ENCODE results near the gene MPV17L2. TPM values are rescaled to one million over a fixed set of nuclear protein-coding genes. Genes with fewer than 3 reads are reported as not detected.

The MPV17L2 gene
- total and polyA plus RNA-seq, 2 of the 4 experiments (the other 2 are of a cell fraction), result 7.2 to 19.5 TPM

DNA sequence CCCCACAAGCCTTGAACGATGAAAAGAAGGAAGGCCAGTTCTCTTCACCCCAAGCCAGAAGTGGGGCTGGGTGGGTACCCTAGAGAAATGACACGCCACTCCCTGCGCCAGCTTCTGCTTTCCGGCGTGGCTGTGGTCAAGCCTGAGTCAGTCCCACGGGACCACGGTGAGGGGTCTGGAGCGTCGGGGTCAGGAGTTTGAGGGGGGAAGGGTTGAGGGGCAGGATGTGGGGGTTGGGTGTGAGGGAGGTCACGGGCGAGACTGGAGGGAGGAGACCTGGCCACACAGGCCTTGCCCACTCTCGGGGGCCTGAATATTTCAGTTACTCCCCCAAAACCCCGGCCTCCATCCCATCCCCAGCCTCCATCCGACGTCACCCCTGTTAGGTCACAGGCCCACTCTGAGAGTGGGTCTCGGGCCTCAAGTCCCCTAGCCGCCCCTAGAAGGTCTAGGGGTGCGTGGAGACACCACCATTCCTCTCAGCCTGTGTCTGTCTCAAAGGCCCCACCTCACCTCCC, 19.9 kb upstream of the MPV17L2 start:
- H3K23ac ChIP-seq (ENCODE audit: low read depth, low read length), result no peak overlapping the region
- no peak overlapping the region for H2AK9ac ChIP-seq (replicated peaks; ENCODE audit: low read depth, low read length, poor library complexity)
- ATAC-seq (ENCODE audit: low read depth), result peak; percentile 3; the same call in 1 of the 2 replicates
- H4K5ac ChIP-seq (ENCODE audit: low read depth, low read length), result peak overlapping the region; percentile 60; the same call in 1 of the 2 replicates
- H2BK15ac ChIP-seq (ENCODE audit: low read depth, low read length), result no peak overlapping the region; the same call in 2 of the 3 replicates
- H3K9ac ChIP-seq (ENCODE audit: low read depth, low read length), result no peak overlapping the region
- no peaks in the 10 kb centered on the region for H4K20me1 ChIP-seq (ENCODE audit: insufficient read depth, low read length)
- no peaks in the 10 kb centered on the region for H3K9me3 ChIP-seq (ENCODE audit: control insufficient read depth, insufficient read depth, low read length)
- H3K18ac ChIP-seq (ENCODE audit: low read depth, low read length), result no peak overlapping the region; the same call in 1 of the 2 replicates
- peak overlapping the region; percentile 25; the same call in 1 of the 2 replicates for H2AK5ac ChIP-seq (ENCODE audit: low read depth, low read length)
- BruUV-seq (replicated peaks), result no TSS peak
- in situ Hi-C loops (cut with MboI; ENCODE audit: low sequenced_read_pairs) (no loop called here), intact Hi-C loops (cut with micrococcal nuclease) (loop anchor here (5.0 kb wide), 2 partner anchors 79 to 166 kb away; partner anchors contain the start of gene ARRDC2), dilution Hi-C loops (cut with HindIII; ENCODE audit: low sequenced_read_pairs, unreplicated experiment) (no loop called here)
- H3K4me3 ChIP-seq (ENCODE audit: insufficient read depth, low read depth, low read length), result peak overlapping the region; percentile 85; the same call in 1 of the 2 replicates
- TF ChIP-seq NFE2L2 (IDR thresholded peaks at IDR 0.05; ENCODE audit: low read depth, low read length) (no peak), CEBPB (IDR thresholded peaks at IDR 0.05; ENCODE audit: low read depth, low read length) (no peak), RCOR1 (IDR thresholded peaks at IDR 0.05; ENCODE audit: insufficient replicate concordance, low read length) (no peak), RAD21 (IDR thresholded peaks at IDR 0.05; ENCODE audit: low read length) (no peak)
- peak overlapping the region; percentile 88 for H3K4me2 ChIP-seq (ENCODE audit: low read depth, low read length)
- H3K27ac ChIP-seq (ENCODE audit: insufficient read depth, low read length), result no peak overlapping the region
- H3K27me3 ChIP-seq (ENCODE audit: control insufficient read depth, insufficient read depth, low read length), result peaks cover 4% of the 10 kb centered on the region; the same call in 1 of the 2 replicates
- H2BK20ac ChIP-seq (ENCODE audit: low read depth, low read length), result no peak overlapping the region
- H4K91ac ChIP-seq (ENCODE audit: insufficient read depth, low read depth, low read length), result no peak overlapping the region
- peak overlapping the region; percentile 41; the same call in 1 of the 2 replicates for H3K4ac ChIP-seq (ENCODE audit: low read depth, low read length)
- H3K79me1 ChIP-seq (ENCODE audit: low read depth in 1 of 2, low read length in 2 of 2), result no peaks in the 10 kb centered on the region
- H3K14ac ChIP-seq (replicated peaks; ENCODE audit: low read depth, low read length), result no peak overlapping the region
- H3K4me1 ChIP-seq (ENCODE audit: control insufficient read depth, insufficient read depth, low read length), result peaks cover 3% of the 10 kb centered on the region; the same call in 1 of the 2 replicates
- peak overlapping the region; percentile 93 for H2AFZ ChIP-seq (replicated peaks; ENCODE audit: low read length, poor library complexity)
- DNase-seq, result no peak
- WGBS, 2 experiments (ENCODE audit: extremely low coverage in 2 of 2, insufficient read length in 1 of 2), result 100% methylated on average over 3 of the region's 18 CpGs; no CpG with 5 or more reads in 1 of the 2 experiments
- H2BK120ac ChIP-seq (ENCODE audit: low read depth, low read length), result no peak overlapping the region
- H3K36me3 ChIP-seq (ENCODE audit: control insufficient read depth, insufficient read depth, low read length), result peaks cover 10% of the 10 kb centered on the region; the same call in 1 of the 2 replicates
- ChIA-PET POLR2A (ENCODE audit: unreplicated experiment) (no interaction called here), CTCF (no interaction called here)
- H2BK5ac ChIP-seq (ENCODE audit: low read depth, low read length, poor library complexity, severe bottlenecking), result no peak overlapping the region
- peak overlapping the region in 1 of 2 experiments; percentile 39; a peak in 1 of 4 replicates for H4K8ac ChIP-seq (ENCODE audit: low read depth in 2 of 2, low read length in 2 of 2)
- 0 out of 2 replicates have a peak, but pooled peaks cover 3% of the 10 kb centered on the region for H3K9me1 ChIP-seq (ENCODE audit: insufficient read depth, low read length)
- H3K56ac ChIP-seq (ENCODE audit: extremely low read depth, insufficient read depth, low read length), result no peak overlapping the region

Measured in IMR-90 (cell line).